ENCODE measurements around the gene BSG. TPM values are rescaled to one million over a fixed set of nuclear protein-coding genes. Genes with fewer than 3 reads are reported as not detected.

BSG gene
- polyA plus RNA-seq, 1 experiment = 404 TPM

DNA sequence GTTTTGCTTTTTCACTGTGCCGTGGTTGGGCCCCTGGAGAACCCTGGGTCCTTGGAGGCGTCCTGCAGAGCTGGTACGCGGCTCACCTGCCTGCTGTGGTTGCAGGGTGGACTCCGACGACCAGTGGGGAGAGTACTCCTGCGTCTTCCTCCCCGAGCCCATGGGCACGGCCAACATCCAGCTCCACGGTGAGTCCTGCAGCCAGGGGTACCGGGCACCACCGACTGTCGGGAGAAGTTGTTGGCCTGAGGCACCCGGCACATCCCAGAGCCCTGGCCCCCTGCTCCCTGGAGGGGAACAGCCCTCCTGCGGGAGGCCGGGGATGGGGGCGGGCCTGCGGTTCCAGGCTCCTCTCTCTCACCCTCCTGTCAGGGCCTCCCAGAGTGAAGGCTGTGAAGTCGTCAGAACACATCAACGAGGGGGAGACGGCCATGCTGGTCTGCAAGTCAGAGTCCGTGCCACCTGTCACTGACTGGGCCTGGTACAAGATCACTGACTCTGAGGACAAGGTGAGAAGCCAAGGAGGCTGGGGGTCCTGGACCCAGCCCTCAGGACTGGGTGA lies 8.0 kb downstream of the BSG start:
- Histone ChIP-seq H3K27me3 (ENCODE audit: control insufficient read depth, insufficient read depth, low read length) (no peaks in the 10 kb centered on the region), H3K9me3 (ENCODE audit: control insufficient read depth, insufficient read depth, low read length) (peaks cover 3% of the 10 kb centered on the region; the same call in 1 of the 2 replicates), H3K4me3 (ENCODE audit: low read depth, low read length) (no peak overlapping the region), H3K27ac (ENCODE audit: low read depth, low read length) (no peak overlapping the region)
- DNase-seq (ENCODE audit: low read depth, low spot score) = no peak
- ChIA-PET CTCF (no interaction called here), POLR2A (no interaction called here)
- TF ChIP-seq, protein P1, sequence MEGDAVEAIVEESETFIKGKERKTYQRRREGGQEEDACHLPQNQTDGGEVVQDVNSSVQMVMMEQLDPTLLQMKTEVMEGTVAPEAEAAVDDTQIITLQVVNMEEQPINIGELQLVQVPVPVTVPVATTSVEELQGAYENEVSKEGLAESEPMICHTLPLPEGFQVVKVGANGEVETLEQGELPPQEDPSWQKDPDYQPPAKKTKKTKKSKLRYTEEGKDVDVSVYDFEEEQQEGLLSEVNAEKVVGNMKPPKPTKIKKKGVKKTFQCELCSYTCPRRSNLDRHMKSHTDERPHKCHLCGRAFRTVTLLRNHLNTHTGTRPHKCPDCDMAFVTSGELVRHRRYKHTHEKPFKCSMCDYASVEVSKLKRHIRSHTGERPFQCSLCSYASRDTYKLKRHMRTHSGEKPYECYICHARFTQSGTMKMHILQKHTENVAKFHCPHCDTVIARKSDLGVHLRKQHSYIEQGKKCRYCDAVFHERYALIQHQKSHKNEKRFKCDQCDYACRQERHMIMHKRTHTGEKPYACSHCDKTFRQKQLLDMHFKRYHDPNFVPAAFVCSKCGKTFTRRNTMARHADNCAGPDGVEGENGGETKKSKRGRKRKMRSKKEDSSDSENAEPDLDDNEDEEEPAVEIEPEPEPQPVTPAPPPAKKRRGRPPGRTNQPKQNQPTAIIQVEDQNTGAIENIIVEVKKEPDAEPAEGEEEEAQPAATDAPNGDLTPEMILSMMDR (IDR thresholded peaks at IDR 0.05; ENCODE audit: low read depth, low read length) = no peak

DNA sequence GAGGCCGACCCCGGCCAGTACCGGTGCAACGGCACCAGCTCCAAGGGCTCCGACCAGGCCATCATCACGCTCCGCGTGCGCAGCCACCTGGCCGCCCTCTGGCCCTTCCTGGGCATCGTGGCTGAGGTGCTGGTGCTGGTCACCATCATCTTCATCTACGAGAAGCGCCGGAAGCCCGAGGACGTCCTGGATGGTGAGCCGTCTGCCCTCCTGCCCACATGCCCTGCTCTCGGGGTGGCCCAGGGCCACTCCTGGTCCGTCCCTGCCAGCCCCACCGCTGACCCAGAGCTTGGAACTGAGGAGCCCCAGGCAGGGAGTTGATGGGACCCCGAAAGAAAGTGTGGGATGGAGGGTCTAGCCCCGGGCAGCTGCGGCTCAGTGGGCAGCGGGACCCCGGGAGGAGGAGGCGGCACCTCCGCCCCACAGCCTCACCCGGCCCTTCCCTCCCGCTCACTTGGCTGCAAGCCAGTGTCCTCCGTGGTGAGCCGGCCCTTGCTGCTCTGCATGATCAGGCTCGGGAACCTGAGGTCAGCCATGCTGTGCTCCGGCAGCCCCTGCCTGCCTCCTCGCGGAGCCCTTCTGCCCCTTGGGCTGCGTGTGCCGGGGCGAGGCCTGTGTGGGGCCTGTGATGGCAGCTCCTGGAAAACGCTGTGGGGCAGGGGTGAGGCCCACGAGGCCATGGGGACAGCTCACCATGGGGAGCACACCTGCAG lies 9.2 kb downstream of the BSG start:
- TF ChIP-seq, protein P1 (IDR thresholded peaks at IDR 0.05; ENCODE audit: low read depth, low read length) = no peak

DNA sequence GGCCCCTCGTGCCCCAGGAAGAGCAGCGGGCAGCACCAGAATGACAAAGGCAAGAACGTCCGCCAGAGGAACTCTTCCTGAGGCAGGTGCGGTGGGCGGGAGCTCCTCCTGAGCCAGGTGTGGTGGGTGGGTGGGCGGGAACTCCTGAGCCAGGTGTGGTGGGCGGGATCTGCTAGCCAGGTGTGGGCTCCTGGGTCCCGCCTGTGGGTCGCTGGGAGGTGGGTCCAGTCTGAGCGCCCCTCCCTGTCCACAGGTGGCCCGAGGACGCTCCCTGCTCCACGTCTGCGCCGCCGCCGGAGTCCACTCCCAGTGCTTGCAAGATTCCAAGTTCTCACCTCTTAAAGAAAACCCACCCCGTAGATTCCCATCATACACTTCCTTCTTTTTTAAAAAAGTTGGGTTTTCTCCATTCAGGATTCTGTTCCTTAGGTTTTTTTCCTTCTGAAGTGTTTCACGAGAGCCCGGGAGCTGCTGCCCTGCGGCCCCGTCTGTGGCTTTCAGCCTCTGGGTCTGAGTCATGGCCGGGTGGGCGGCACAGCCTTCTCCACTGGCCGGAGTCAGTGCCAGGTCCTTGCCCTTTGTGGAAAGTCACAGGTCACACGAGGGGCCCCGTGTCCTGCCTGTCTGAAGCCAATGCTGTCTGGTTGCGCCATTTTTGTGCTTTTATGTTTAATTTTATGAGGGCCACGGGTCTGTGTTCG lies 10.3 kb downstream of the BSG start:
- Histone ChIP-seq H3K27ac (ENCODE audit: low read depth, low read length) (no peak overlapping the region), H3K4me3 (ENCODE audit: low read depth, low read length) (no peak overlapping the region), H3K27me3 (ENCODE audit: control insufficient read depth, insufficient read depth, low read length) (no peaks in the 10 kb centered on the region), H3K9me3 (ENCODE audit: control insufficient read depth, insufficient read depth, low read length) (peaks cover 2% of the 10 kb centered on the region; the same call in 1 of the 2 replicates)
- TF ChIP-seq, protein P1 (IDR thresholded peaks at IDR 0.05; ENCODE audit: low read depth, low read length) = no peak
- POLR2A ChIA-PET = interaction anchor here (0.7 to 2.6 kb wide), 2 partner anchors 10 to 53 kb away, joined by 3 to 13 read pairs; partner anchors contain the start of gene BSG
- CTCF ChIA-PET = no interaction called here
- no peak for DNase-seq (ENCODE audit: low read depth, low spot score)

More for the DNA sequence above, 9.2 kb downstream of the BSG start:
- Histone ChIP-seq H3K9me3 (ENCODE audit: control insufficient read depth, insufficient read depth, low read length) (peaks cover 3% of the 10 kb centered on the region; the same call in 1 of the 2 replicates), H3K4me3 (ENCODE audit: low read depth, low read length) (no peak overlapping the region), H3K27ac (ENCODE audit: low read depth, low read length) (no peak overlapping the region), H3K27me3 (ENCODE audit: control insufficient read depth, insufficient read depth, low read length) (no peaks in the 10 kb centered on the region)
- POLR2A ChIA-PET = no interaction called here
- CTCF ChIA-PET = no interaction called here
- DNase-seq (ENCODE audit: low read depth, low spot score) = no peak

DNA sequence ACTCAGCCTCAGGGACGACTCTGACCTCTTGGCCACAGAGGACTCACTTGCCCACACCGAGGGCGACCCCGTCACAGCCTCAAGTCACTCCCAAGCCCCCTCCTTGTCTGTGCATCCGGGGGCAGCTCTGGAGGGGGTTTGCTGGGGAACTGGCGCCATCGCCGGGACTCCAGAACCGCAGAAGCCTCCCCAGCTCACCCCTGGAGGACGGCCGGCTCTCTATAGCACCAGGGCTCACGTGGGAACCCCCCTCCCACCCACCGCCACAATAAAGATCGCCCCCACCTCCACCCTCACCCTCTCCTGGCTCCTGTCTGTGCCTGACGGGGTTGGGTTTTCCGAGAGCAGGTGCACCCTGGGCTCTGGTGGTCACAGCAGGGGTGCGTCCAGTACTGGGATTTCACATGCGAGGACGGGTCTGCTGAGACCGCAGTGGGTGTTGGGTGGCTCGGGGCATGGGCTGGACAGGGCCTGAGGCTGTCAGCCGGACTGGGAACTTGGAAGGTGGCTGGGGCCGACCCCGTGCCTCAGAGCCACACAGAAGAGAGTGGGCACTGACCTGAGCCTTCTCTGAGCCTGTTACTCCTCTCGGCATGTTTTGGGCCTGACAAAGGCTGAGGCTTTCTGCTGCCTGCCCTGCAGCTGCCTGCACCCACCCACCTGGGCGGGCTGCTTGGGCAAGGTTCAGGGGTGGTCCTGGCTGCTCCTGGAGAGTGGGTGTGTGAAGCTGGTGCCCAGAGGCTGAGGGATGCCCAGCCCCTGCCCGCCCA lies 11.0 kb downstream of the BSG start:
- ChIA-PET POLR2A (interaction anchor here (0.7 to 2.6 kb wide), 2 partner anchors 11 to 53 kb away, joined by 3 to 13 read pairs; partner anchors contain the start of gene BSG), CTCF (no interaction called here)
- no peak for DNase-seq (ENCODE audit: low read depth, low spot score)
- H3K27me3 ChIP-seq (ENCODE audit: control insufficient read depth, insufficient read depth, low read length) = no peaks in the 10 kb centered on the region
- no peak overlapping the region for H3K4me3 ChIP-seq (ENCODE audit: low read depth, low read length)
- no peak overlapping the region for H3K27ac ChIP-seq (ENCODE audit: low read depth, low read length)
- H3K9me3 ChIP-seq (ENCODE audit: control insufficient read depth, insufficient read depth, low read length) = no peaks in the 10 kb centered on the region; the same call in 1 of the 2 replicates
- TF ChIP-seq, protein P1 (IDR thresholded peaks at IDR 0.05; ENCODE audit: low read depth, low read length) = no peak
